ENCODE measurements around the gene MXRA7. TPM values are rescaled to one million over a fixed set of nuclear protein-coding genes. Genes with fewer than 3 reads are reported as not detected.

MXRA7 gene
- total RNA-seq, 4 donors from 2014 or later = 24.3 to 43.0 (median 30.6) TPM

DNA sequence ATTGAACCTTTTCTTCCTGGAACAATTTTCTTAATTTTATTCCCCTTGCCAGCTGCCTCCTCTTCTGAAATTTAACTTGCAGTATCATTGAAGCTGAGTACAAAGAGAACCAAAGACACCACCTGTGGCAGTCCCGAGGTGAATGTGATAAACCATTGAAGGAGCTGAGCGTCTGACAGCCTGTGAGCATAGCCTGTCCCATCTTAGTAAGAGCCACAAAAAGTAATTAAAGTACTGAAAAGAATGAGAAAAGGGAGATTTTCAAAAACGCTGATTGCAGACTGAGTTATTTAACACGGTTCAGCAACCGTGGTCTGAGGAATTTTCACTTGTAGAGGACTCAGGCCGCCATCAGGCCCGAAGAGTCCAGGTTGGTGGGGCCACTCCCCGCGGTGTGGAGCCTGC, 40.0 kb downstream of the MXRA7 start:
- ATAC-seq (no peak), DNase-seq (no peak)
- Histone ChIP-seq H3K4me1 (peaks cover 7 to 13% of the 10 kb centered on the region in 2 donors), H3K9me3 (no peaks in the 10 kb centered on the region), H3K27ac (peak overlapping the region in 3 of 4 donors; percentile 81 to 93 (median 87)), H3K4me3 (no peak overlapping the region), H3K36me3 (no peaks in the 10 kb centered on the region), H3K27me3 (no peaks in the 10 kb centered on the region)
- intact Hi-C loops (cut with DNase I; ENCODE audit: low total_unique reads) = no loop called here
- TF ChIP-seq POLR2A (IDR thresholded peaks at IDR 0.05) = no peak
- TF ChIP-seq, protein P1, sequence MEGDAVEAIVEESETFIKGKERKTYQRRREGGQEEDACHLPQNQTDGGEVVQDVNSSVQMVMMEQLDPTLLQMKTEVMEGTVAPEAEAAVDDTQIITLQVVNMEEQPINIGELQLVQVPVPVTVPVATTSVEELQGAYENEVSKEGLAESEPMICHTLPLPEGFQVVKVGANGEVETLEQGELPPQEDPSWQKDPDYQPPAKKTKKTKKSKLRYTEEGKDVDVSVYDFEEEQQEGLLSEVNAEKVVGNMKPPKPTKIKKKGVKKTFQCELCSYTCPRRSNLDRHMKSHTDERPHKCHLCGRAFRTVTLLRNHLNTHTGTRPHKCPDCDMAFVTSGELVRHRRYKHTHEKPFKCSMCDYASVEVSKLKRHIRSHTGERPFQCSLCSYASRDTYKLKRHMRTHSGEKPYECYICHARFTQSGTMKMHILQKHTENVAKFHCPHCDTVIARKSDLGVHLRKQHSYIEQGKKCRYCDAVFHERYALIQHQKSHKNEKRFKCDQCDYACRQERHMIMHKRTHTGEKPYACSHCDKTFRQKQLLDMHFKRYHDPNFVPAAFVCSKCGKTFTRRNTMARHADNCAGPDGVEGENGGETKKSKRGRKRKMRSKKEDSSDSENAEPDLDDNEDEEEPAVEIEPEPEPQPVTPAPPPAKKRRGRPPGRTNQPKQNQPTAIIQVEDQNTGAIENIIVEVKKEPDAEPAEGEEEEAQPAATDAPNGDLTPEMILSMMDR (IDR thresholded peaks at IDR 0.05 in 4 of 5, conservative IDR thresholded peaks at IDR 0.05 in 1 of 5) = no peak
- in situ Hi-C loops (cut with MboI; ENCODE audit: low sequenced_read_pairs in 4 of 4) = no loop called here

DNA sequence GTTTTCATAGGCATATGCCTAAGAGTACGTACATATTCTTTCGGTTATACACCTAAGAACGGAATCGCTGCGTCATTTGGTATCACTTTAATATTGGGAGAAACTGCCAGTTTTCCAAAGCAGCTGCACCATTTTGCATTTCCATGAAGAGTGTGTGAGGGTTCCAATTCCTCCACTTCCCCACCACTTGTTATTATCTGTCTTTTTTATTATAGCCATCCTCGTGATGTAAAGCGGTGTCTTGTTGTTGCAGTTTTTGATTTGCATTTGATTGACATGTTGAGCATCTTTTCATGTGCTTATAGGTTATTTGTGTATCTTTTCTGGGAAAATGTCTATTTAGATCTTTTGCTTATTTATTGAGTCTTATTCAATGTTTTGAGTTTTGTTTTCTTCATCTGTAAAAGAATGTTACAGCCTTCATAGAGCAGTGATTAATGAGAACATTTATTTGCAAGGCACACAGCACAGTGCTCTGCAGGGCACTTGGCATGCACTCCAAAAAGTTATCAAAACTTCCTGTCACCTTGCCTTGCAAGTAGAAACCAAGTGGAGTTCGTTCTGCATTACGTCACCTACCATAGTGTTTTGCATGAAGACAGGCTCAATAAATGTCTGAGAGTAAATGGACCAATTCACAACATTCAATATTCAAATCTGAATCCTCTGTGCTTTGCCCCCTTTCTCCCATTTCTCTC, 40.6 kb downstream of the MXRA7 start:
- Histone ChIP-seq H3K27me3 (no peaks in the 10 kb centered on the region), H3K9me3 (no peaks in the 10 kb centered on the region), H3K4me1 (peaks cover 7 to 13% of the 10 kb centered on the region in 2 donors), H3K36me3 (no peaks in the 10 kb centered on the region), H3K4me3 (no peak overlapping the region), H3K27ac (no peak overlapping the region)
- intact Hi-C loops (cut with DNase I; ENCODE audit: low total_unique reads) (no loop called here), in situ Hi-C loops (cut with MboI; ENCODE audit: low sequenced_read_pairs in 4 of 4) (no loop called here)
- no peak for TF ChIP-seq POLR2A (IDR thresholded peaks at IDR 0.05)
- TF ChIP-seq, protein P1 (IDR thresholded peaks at IDR 0.05 in 4 of 5, conservative IDR thresholded peaks at IDR 0.05 in 1 of 5) = no peak
- no peak for DNase-seq
- no peak for ATAC-seq

DNA sequence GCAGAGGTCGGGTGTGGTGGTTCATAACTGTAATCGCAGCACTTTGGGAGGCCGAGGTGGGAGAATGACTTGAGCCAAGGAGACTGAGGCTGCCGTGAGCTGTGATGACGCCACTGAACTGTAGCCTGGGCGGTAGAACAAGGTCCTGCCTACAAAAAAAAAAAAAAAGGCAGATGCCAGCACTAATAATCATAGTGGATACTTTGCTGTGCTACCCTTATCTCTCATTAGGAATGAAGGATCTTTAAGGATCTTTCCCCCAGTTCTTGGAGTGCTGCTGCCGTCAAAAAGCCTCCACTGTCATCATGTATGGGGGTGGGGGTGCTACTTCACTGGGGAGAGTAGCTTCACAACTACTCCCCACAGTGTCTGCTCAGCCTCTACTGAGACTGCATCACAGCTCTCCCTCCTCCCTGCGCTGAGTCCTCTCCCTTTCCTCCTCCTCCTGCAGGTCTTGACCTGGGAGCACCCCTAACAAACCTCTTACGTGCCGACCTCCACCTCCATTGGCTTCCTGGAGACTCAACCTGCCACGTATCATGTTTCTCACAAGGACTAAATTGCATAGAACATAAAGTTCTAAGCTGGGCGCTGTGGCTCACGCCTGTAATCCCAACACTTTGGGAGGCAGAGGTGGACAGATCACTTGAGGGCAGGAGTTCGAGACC, 42.8 kb downstream of the MXRA7 start:
- no peaks in the 10 kb centered on the region for H3K36me3 ChIP-seq
- ATAC-seq = no peak
- H3K27ac ChIP-seq = no peak overlapping the region
- no peak overlapping the region for H3K4me3 ChIP-seq
- intact Hi-C loops (cut with DNase I; ENCODE audit: low total_unique reads) = no loop called here
- DNase-seq = no peak
- in situ Hi-C loops (cut with MboI; ENCODE audit: low sequenced_read_pairs in 4 of 4) = no loop called here
- TF ChIP-seq, protein P1 (IDR thresholded peaks at IDR 0.05 in 4 of 5, conservative IDR thresholded peaks at IDR 0.05 in 1 of 5) = no peak
- TF ChIP-seq POLR2A (IDR thresholded peaks at IDR 0.05) = no peak
- no peaks in the 10 kb centered on the region for H3K9me3 ChIP-seq
- peaks cover 7 to 13% of the 10 kb centered on the region in 2 donors for H3K4me1 ChIP-seq
- H3K27me3 ChIP-seq = no peaks in the 10 kb centered on the region

DNA sequence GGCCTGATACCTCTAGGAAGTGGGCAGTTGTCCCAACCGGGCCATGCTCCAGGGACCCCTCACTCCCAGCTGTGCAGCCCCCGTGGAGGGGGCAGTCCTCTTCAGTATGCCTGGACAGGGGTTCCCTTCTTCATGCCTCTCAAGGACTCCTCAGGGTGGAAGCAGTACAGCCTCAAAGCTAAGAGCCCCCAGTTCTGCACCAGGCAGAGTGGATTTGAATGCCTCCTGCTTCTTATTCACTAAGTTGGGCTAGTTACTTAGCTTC, 43.3 kb downstream of the MXRA7 start:
- in situ Hi-C loops (cut with MboI; ENCODE audit: low sequenced_read_pairs in 4 of 4) = no loop called here
- no peak overlapping the region for H3K4me3 ChIP-seq
- no peak for DNase-seq
- H3K27me3 ChIP-seq = no peaks in the 10 kb centered on the region
- no peak for TF ChIP-seq POLR2A (IDR thresholded peaks at IDR 0.05)
- TF ChIP-seq, protein P1 (IDR thresholded peaks at IDR 0.05 in 4 of 5, conservative IDR thresholded peaks at IDR 0.05 in 1 of 5) = no peak
- intact Hi-C loops (cut with DNase I; ENCODE audit: low total_unique reads) = no loop called here
- H3K9me3 ChIP-seq = no peaks in the 10 kb centered on the region
- ATAC-seq = no peak
- H3K36me3 ChIP-seq = no peaks in the 10 kb centered on the region
- H3K4me1 ChIP-seq = peaks cover 5 to 10% of the 10 kb centered on the region in 2 donors
- no peak overlapping the region for H3K27ac ChIP-seq

All from gastrocnemius medialis (tissue), 4 donors.